Stimulated activated CD4-positive, alpha-beta T cell treated with anti-CD3 and anti-CD28 coated beads, Interleukin-4, amount 100 ng/mL, for 24 hours (primary cell): Measurements from ENCODE around the gene RPSA.
"Not testable (repeated sequence)": the region's sequence is repeated elsewhere in the genome, so short reads cannot be mapped to it uniquely, and the experiment has no call there.

Source experiments
- DNase-seq: peaks from one replicate; pipeline ENCODE4 v3.0.0-alpha.2; 2020

RPSA gene

GRCh38 chr3:39390181-39390580 is 16.3 kb upstream of the RPSA start:
- no peak for DNase-seq

- no peak for DNase-seq
These were observed 9.8 kb upstream of the RPSA start for GRCh38 chr3:39396690-39397089.

- no peak for DNase-seq
These were observed 7.8 kb upstream of the RPSA start for GRCh38 chr3:39398700-39399099.

GRCh38 chr3:39401983-39402382 is 4.5 kb upstream of the RPSA start:
- DNase-seq, result no peak

- DNase-seq, result no peak
These were observed 1.4 kb upstream of the RPSA start for GRCh38 chr3:39404943-39405686.

GRCh38 chr3:39405687-39406367 is 693 bp upstream of the RPSA start:
- no peak for DNase-seq

GRCh38 chr3:39407259-39407629 is 724 bp downstream of the RPSA start:
- DNase-seq, result no peak

GRCh38 chr3:39407773-39408492 is 1.4 kb downstream of the RPSA start:
- no peak for DNase-seq

- DNase-seq, result peak; percentile 68
These were observed 2.2 kb downstream of the RPSA start for GRCh38 chr3:39408493-39409372.

GRCh38 chr3:39409514-39410136 is 3.1 kb downstream of the RPSA start:
- no peak for DNase-seq

- DNase-seq, result no peak
These were observed 4.4 kb downstream of the RPSA start for GRCh38 chr3:39410893-39411292.

- no peak for DNase-seq
These were observed 6.2 kb downstream of the RPSA start for GRCh38 chr3:39412668-39413260.

GRCh38 chr3:39413691-39414420 is 7.3 kb downstream of the RPSA start:
- no peak for DNase-seq

- DNase-seq, result no peak
These were observed 7.9 kb downstream of the RPSA start for GRCh38 chr3:39414421-39414907.

- DNase-seq, result not testable (repeated sequence)
These were observed 8.8 kb downstream of the RPSA start for GRCh38 chr3:39415302-39415701.

- no peak for DNase-seq
These were observed 9.5 kb downstream of the RPSA start for GRCh38 chr3:39415983-39416382.

- not testable (repeated sequence) for DNase-seq
These were observed 10.5 kb downstream of the RPSA start for GRCh38 chr3:39416998-39417397.

- not testable (repeated sequence) for DNase-seq
These were observed 12.2 kb downstream of the RPSA start for GRCh38 chr3:39418556-39419225.

GRCh38 chr3:39419742-39420315 is 13.3 kb downstream of the RPSA start:
- DNase-seq, result no peak

- no peak for DNase-seq
These were observed 14.0 kb downstream of the RPSA start for GRCh38 chr3:39420543-39420942.
